Urinary bladder (tissue), 4 donors: ENCODE measurements around the gene CNR2. TPM values are rescaled to one million over a fixed set of nuclear protein-coding genes. Genes with fewer than 3 reads are reported as not detected.

Source experiments
- DNase-seq: peaks from one replicate; pipeline ENCODE4 v3.0.0-alpha.2; 2015; ENCODE audit errors: extremely low spot score
- H3K27ac ChIP-seq: one replicate; pipeline ENCODE4 v1.5.1; 2013; ENCODE audit warnings: low read depth, mild to moderate bottlenecking, moderate library complexity
- H3K36me3 ChIP-seq: one replicate; pipeline ENCODE4 v1.6.1; 2013; ENCODE audit warnings: mild to moderate bottlenecking, moderate library complexity; ENCODE audit not compliant: insufficient read depth
- H3K4me1 ChIP-seq: one replicate; pipeline ENCODE4 v1.6.1; 2013; ENCODE audit warnings: mild to moderate bottlenecking, moderate library complexity; ENCODE audit not compliant: insufficient read depth
- H3K4me3 ChIP-seq: one replicate; pipeline ENCODE4 v1.5.1; 2013; ENCODE audit warnings: low read depth, low read length
- WGBS: extraction: QIAGEN DNeasy Blood & Tissue Kit; methylation state at CpG from one replicate; pipeline ENCODE4 v1.1.7; 2013; 5-methylcytosine and 5-hydroxymethylcytosine counted together
- polyA plus RNA-seq: library from polyadenylated mRNA; stranded (reverse); fragments of 200-250 nt; gene quantifications from one replicate; pipeline ENCODE4 v1.2.3, GENCODE V29; 2013
- small RNA-seq: library from RNA; depleted of rRNA; stranded (forward); fragments of <200 nt; gene quantifications from one replicate; pipeline ENCODE3, GENCODE V24; 2014
- total RNA-seq: library from RNA; depleted of rRNA; stranded (reverse); fragments of >200 nt; gene quantifications from one replicate; pipeline ENCODE4 v1.2.3, GENCODE V29; 2014
- donor health status: healthy with polysubstance abuse.
- donor health status: healthy.

Gene CNR2
- total and polyA plus RNA-seq, 2 donors, result 0.11 TPM; not detected in 1

GRCh38 chr1:23825076-23825761, 87.9 kb downstream of the CNR2 start, which contains the start of gene HMGCL:
Gene HMGCL, minus strand, starts transcription at chr1:23825429. Its CDS starts 14 bp downstream, at chr1:23825415.
- H3K27ac ChIP-seq, result peak within 1 kb of the TSS; percentile 89
- no peaks in the 10 kb centered on the region for H3K36me3 ChIP-seq
- DNase-seq, result peak; percentile 83
- H3K4me3 ChIP-seq, result peak within 1 kb of the TSS; percentile 68
- under 1% methylated on average over 42 of the region's 42 CpGs for WGBS
- no peaks in the 10 kb centered on the region for H3K4me1 ChIP-seq

- Histone ChIP-seq H3K36me3 (no peaks in the 10 kb centered on the region), H3K4me1 (no peaks in the 10 kb centered on the region), H3K27ac (peak overlapping the region; percentile 89), H3K4me3 (peak overlapping the region; percentile 68)
- 2% methylated on average over 8 of the region's 8 CpGs for WGBS
- DNase-seq, result no peak
Observed at GRCh38 chr1:23824711-23825075, 88.5 kb downstream of the CNR2 start.

- Histone ChIP-seq H3K4me3 (no peak overlapping the region), H3K27ac (no peak overlapping the region), H3K36me3 (no peaks in the 10 kb centered on the region), H3K4me1 (no peaks in the 10 kb centered on the region)
- no peak for DNase-seq
- WGBS, result 84% methylated on average over 7 of the region's 7 CpGs
Observed at GRCh38 chr1:23823767-23824166, 89.4 kb downstream of the CNR2 start.

Small RNA genes lying within 50 kb of the gene (small RNA-seq; reads per million reads assigned to genes)
- gene MIR378F, result not detected

Other genes with a start within 250 kb of the CNR2 start
- 959 TPM for gene RPL11, start 221.6 kb downstream of the CNR2 start, total RNA-seq
- 2,380 TPM for gene RPL11, start 221.6 kb downstream of the CNR2 start, polyA plus RNA-seq
- 17.3 TPM for gene ELOA, start 169.9 kb downstream of the CNR2 start, total RNA-seq
- gene ELOA, start 169.9 kb downstream of the CNR2 start, polyA plus RNA-seq, result 21.5 TPM
- gene PITHD1, start 134.9 kb downstream of the CNR2 start, total RNA-seq, result 43.6 TPM
- 49.2 TPM for gene PITHD1, start 134.9 kb downstream of the CNR2 start, polyA plus RNA-seq
- 15.8 TPM for gene LYPLA2, start 122.2 kb downstream of the CNR2 start, total RNA-seq
- 40.6 TPM for gene LYPLA2, start 122.2 kb downstream of the CNR2 start, polyA plus RNA-seq
- gene GALE, start 112.6 kb downstream of the CNR2 start, total RNA-seq, result 11.2 TPM
- gene GALE, start 112.6 kb downstream of the CNR2 start, polyA plus RNA-seq, result 20.2 TPM
- 29.3 TPM for gene HMGCL, start 87.9 kb downstream of the CNR2 start, total RNA-seq
- 42.3 TPM for gene HMGCL, start 87.9 kb downstream of the CNR2 start, polyA plus RNA-seq
- gene FUCA1, start 45.1 kb downstream of the CNR2 start, total RNA-seq, result 34.9 TPM
- 37.0 TPM for gene FUCA1, start 45.1 kb downstream of the CNR2 start, polyA plus RNA-seq
- gene PNRC2, start 46.5 kb upstream of the CNR2 start, total RNA-seq, result 156 TPM
- 94.0 TPM for gene PNRC2, start 46.5 kb upstream of the CNR2 start, polyA plus RNA-seq
- 155 TPM for gene SRSF10, start 67.0 kb upstream of the CNR2 start, total RNA-seq
- 50.7 TPM for gene SRSF10, start 67.0 kb upstream of the CNR2 start, polyA plus RNA-seq
- 7.7 TPM for gene MYOM3, start 198.8 kb upstream of the CNR2 start, total RNA-seq
- 0.29 TPM for gene MYOM3, start 198.8 kb upstream of the CNR2 start, polyA plus RNA-seq
- gene IL22RA1, start 229.8 kb upstream of the CNR2 start, total RNA-seq, result not detected
- 0.11 TPM for gene IL22RA1, start 229.8 kb upstream of the CNR2 start, polyA plus RNA-seq